ENCODE results near the gene PPP2R3B. TPM values are rescaled to one million over a fixed set of nuclear protein-coding genes. Genes with fewer than 3 reads are reported as not detected.

The PPP2R3B gene
- total and polyA plus RNA-seq, 2 of the 4 experiments (the other 2 are of a cell fraction): 13.2 to 13.3 TPM

GRCh38 chrX:352181-352580 is 34.5 kb downstream of the PPP2R3B start:
- H3K4me1 ChIP-seq (ENCODE audit: control insufficient read depth, insufficient read depth, low read length): no peaks in the 10 kb centered on the region; the same call in 1 of the 2 replicates
- no peak overlapping the region for H3K9ac ChIP-seq (ENCODE audit: low read depth, low read length)
- no peaks in the 10 kb centered on the region for H3K9me3 ChIP-seq (ENCODE audit: control insufficient read depth, insufficient read depth, low read length)
- DNase-seq (no peak), ATAC-seq (ENCODE audit: low read depth) (no peak)
- 96% methylated on average over 26 of the region's 27 CpGs; no CpG with 5 or more reads in 1 of the 2 experiments for WGBS, 2 experiments (ENCODE audit: extremely low coverage in 2 of 2, insufficient read length in 1 of 2)
- no peak overlapping the region for H4K8ac ChIP-seq (ENCODE audit: low read depth in 2 of 2, low read length in 2 of 2)
- dilution Hi-C loops (cut with HindIII; ENCODE audit: low sequenced_read_pairs, unreplicated experiment): no loop called here
- no peak overlapping the region for H2AK9ac ChIP-seq (replicated peaks; ENCODE audit: low read depth, low read length, poor library complexity)
- H3K9me1 ChIP-seq (ENCODE audit: insufficient read depth, low read length): no peaks in the 10 kb centered on the region
- no peak overlapping the region for H2BK5ac ChIP-seq (ENCODE audit: low read depth, low read length, poor library complexity, severe bottlenecking)
- no peak overlapping the region for H3K56ac ChIP-seq (ENCODE audit: extremely low read depth, insufficient read depth, low read length)
- intact Hi-C loops (cut with micrococcal nuclease): no loop called here
- no peak overlapping the region for H3K27ac ChIP-seq (ENCODE audit: insufficient read depth, low read length)
- no TSS peak for BruUV-seq (replicated peaks)
- no peak overlapping the region for H2BK15ac ChIP-seq (ENCODE audit: low read depth, low read length)
- H3K23ac ChIP-seq (ENCODE audit: low read depth, low read length): no peak overlapping the region
- H3K4ac ChIP-seq (ENCODE audit: low read depth, low read length): no peak overlapping the region
- peaks cover 3% of the 10 kb centered on the region for H3K36me3 ChIP-seq (ENCODE audit: control insufficient read depth, insufficient read depth, low read length)
- no peak overlapping the region for H2AK5ac ChIP-seq (ENCODE audit: low read depth, low read length)
- H4K5ac ChIP-seq (ENCODE audit: low read depth, low read length): no peak overlapping the region
- H3K14ac ChIP-seq (replicated peaks; ENCODE audit: low read depth, low read length): no peak overlapping the region
- H3K18ac ChIP-seq (ENCODE audit: low read depth, low read length): no peak overlapping the region
- peaks cover 0 to 5% of the 10 kb centered on the region in 2 experiments; a peak in 2 of 4 replicates for H3K79me1 ChIP-seq (ENCODE audit: low read depth in 1 of 2, low read length in 2 of 2)
- no peak overlapping the region for H2BK120ac ChIP-seq (ENCODE audit: low read depth, low read length)
- H4K91ac ChIP-seq (ENCODE audit: insufficient read depth, low read depth, low read length): no peak overlapping the region
- no peaks in the 10 kb centered on the region; the same call in 1 of the 2 replicates for H4K20me1 ChIP-seq (ENCODE audit: insufficient read depth, low read length)
- TF ChIP-seq ELK1 (IDR thresholded peaks at IDR 0.05; ENCODE audit: borderline replicate concordance, low read depth, low read length) (no peak), SMC3 (IDR thresholded peaks at IDR 0.05; ENCODE audit: low read depth, low read length) (no peak), USF2 (IDR thresholded peaks at IDR 0.05; ENCODE audit: low read depth, low read length) (no peak), MAFK (IDR thresholded peaks at IDR 0.05; ENCODE audit: low read depth, low read length) (no peak), CTCF (conservative IDR thresholded peaks at IDR 0.05; ENCODE audit: low read depth, low read length) (no peak), MAZ (IDR thresholded peaks at IDR 0.05; ENCODE audit: borderline replicate concordance, low read depth, low read length) (no peak), RCOR1 (IDR thresholded peaks at IDR 0.05; ENCODE audit: insufficient replicate concordance, low read length) (no peak), BHLHE40 (IDR thresholded peaks at IDR 0.05; ENCODE audit: low read depth, low read length) (no peak), NFE2L2 (IDR thresholded peaks at IDR 0.05; ENCODE audit: low read depth, low read length) (no peak), RAD21 (IDR thresholded peaks at IDR 0.05; ENCODE audit: low read length) (no peak), CHD1 (IDR thresholded peaks at IDR 0.05; ENCODE audit: low read depth, low read length) (no peak), FOS (IDR thresholded peaks at IDR 0.05; ENCODE audit: low read depth, low read length) (no peak), CEBPB (IDR thresholded peaks at IDR 0.05; ENCODE audit: low read depth, low read length) (no peak), POLR2A (IDR thresholded peaks at IDR 0.05; ENCODE audit: low read depth, low read length) (no peak), MXI1 (IDR thresholded peaks at IDR 0.05; ENCODE audit: borderline replicate concordance, low read depth, low read length) (no peak), RFX5 (IDR thresholded peaks at IDR 0.05; ENCODE audit: low read depth, low read length) (no peak)
- in situ Hi-C loops (cut with MboI; ENCODE audit: low sequenced_read_pairs): no loop called here
- no peak overlapping the region for H3K4me3 ChIP-seq (ENCODE audit: insufficient read depth, low read depth, low read length)
- no peak overlapping the region for H2AFZ ChIP-seq (replicated peaks; ENCODE audit: low read length, poor library complexity)
- no peak overlapping the region for H3K4me2 ChIP-seq (ENCODE audit: low read depth, low read length)
- POLR2A ChIA-PET (ENCODE audit: unreplicated experiment): no interaction called here
- no peak overlapping the region for H2BK20ac ChIP-seq (ENCODE audit: low read depth, low read length)
- CTCF ChIA-PET: no interaction called here
- no peaks in the 10 kb centered on the region for H3K27me3 ChIP-seq (ENCODE audit: control insufficient read depth, insufficient read depth, low read length)
